OCI-LY3 (cell line): Measurements from ENCODE around the gene KIAA0408.

Source experiments
- H2AFZ ChIP-seq: fragments of 200-600, 300-600 bp; shearing (Covaris generic); 2 replicates; pipeline ENCODE4 v1.6.0; 2014; ENCODE audit warnings: antibody characterized with exemption, low read depth, low read length
- H3K27ac ChIP-seq: fragments of 200-600, 300-600 bp; sonication (generic); 2 replicates; pipeline ENCODE4 v1.5.1; 2014; ENCODE audit warnings: mild to moderate bottlenecking, low read length, moderate library complexity, mixed read lengths
- H3K27me3 ChIP-seq: fragments of 200-600, 300-600 bp; sonication (generic); 2 replicates; pipeline ENCODE4 v1.6.1; 2014; ENCODE audit warnings: low read depth, low read length, mixed read lengths
- H3K36me3 ChIP-seq: fragments of 200-600, 300-600 bp; sonication (generic); replicated peaks from 2 replicates; pipeline ENCODE3; 2014; ENCODE audit warnings: low read depth, low read length, mixed read lengths
- H3K4me1 ChIP-seq: fragments of 300-600, 200-600 bp; sonication (generic); 2 replicates; pipeline ENCODE4 v1.6.1; 2014; ENCODE audit warnings: low read length, mixed read lengths
- H3K4me2 ChIP-seq: fragments of 200-600, 300-600 bp; sonication (generic); 2 replicates; pipeline ENCODE4 v1.6.1; 2014; ENCODE audit warnings: low read length, mixed read lengths
- H3K4me3 ChIP-seq: fragments of 300-600, 200-600 bp; sonication (generic); 2 replicates; pipeline ENCODE4 v1.5.1; 2014; ENCODE audit warnings: antibody characterized with exemption, mild to moderate bottlenecking, low read length, moderate library complexity
- H3K79me2 ChIP-seq: fragments of 300-600, 200-600 bp; shearing (Covaris generic); 2 replicates; pipeline ENCODE4 v1.6.1; 2014; ENCODE audit warnings: mild to moderate bottlenecking, low read length, mixed read lengths
- H3K9ac ChIP-seq: fragments of 300-600, 200-600 bp; shearing (Covaris generic); 2 replicates; pipeline ENCODE4 v1.6.0; 2014; ENCODE audit warnings: mild to moderate bottlenecking, low read length, moderate library complexity
- H3K9me3 ChIP-seq: fragments of 200-600, 300-600 bp; shearing (Covaris generic); 2 replicates; pipeline ENCODE4 v1.6.1; 2014; ENCODE audit warnings: low read length, mixed read lengths; ENCODE audit not compliant: insufficient read depth
- H4K20me1 ChIP-seq: fragments of 200-600, 300-600 bp; sonication (generic); 2 replicates; pipeline ENCODE4 v1.6.1; 2016; ENCODE audit warnings: low read length, mixed read lengths; ENCODE audit not compliant: insufficient read depth
- CTCF ChIP-seq: fragments of 200-600, 300-600 bp; sonication (generic); IDR thresholded peaks from 2 replicates; pipeline ENCODE4 v1.5.1; 2014; ENCODE audit warnings: antibody characterized with exemption, low read length, low read depth
- EZH2phosphoT487 ChIP-seq: fragments of 200-600 bp; shearing (Covaris generic); IDR thresholded peaks from 2 replicates; pipeline ENCODE4 v1.6.1; 2018; ENCODE audit warnings: antibody characterized with exemption, mixed run types, low read depth

KIAA0408 gene

GRCh38 chr6:127463056-127463455, 3.9 kb upstream of the KIAA0408 start:
- Histone ChIP-seq H3K79me2 (no peaks in the 10 kb centered on the region), H3K4me1 (no peaks in the 10 kb centered on the region), H4K20me1 (no peaks in the 10 kb centered on the region), H3K27me3 (no peaks in the 10 kb centered on the region), H3K4me2 (no peak overlapping the region), H3K9me3 (no peaks in the 10 kb centered on the region), H2AFZ (no peak overlapping the region), H3K27ac (no peak overlapping the region), H3K36me3 (no peaks in the 10 kb centered on the region), H3K9ac (no peak overlapping the region), H3K4me3 (no peak overlapping the region)
- TF ChIP-seq EZH2phosphoT487 (no peak), CTCF (no peak)

GRCh38 chr6:127462376-127462775, 3.2 kb upstream of the KIAA0408 start:
- H2AFZ ChIP-seq: no peak overlapping the region

GRCh38 chr6:127460465-127460864, 1.3 kb upstream of the KIAA0408 start:
- Histone ChIP-seq H3K4me2 (no peak overlapping the region), H3K4me1 (no peaks in the 10 kb centered on the region), H3K9me3 (no peaks in the 10 kb centered on the region), H3K4me3 (no peak overlapping the region), H2AFZ (no peak overlapping the region), H3K79me2 (no peaks in the 10 kb centered on the region), H4K20me1 (no peaks in the 10 kb centered on the region), H3K27me3 (no peaks in the 10 kb centered on the region), H3K36me3 (no peaks in the 10 kb centered on the region), H3K9ac (no peak overlapping the region), H3K27ac (no peak overlapping the region)
- TF ChIP-seq EZH2phosphoT487: no peak

More at GRCh38 chr6:127462376-127462775, 3.2 kb upstream of the KIAA0408 start:
- H3K9me3 ChIP-seq: no peaks in the 10 kb centered on the region
- no peak for TF ChIP-seq EZH2phosphoT487
- no peak for TF ChIP-seq CTCF
- H3K79me2 ChIP-seq: no peaks in the 10 kb centered on the region
- H3K36me3 ChIP-seq: no peaks in the 10 kb centered on the region
- no peaks in the 10 kb centered on the region for H3K4me1 ChIP-seq
- H3K9ac ChIP-seq: no peak overlapping the region
- H3K27ac ChIP-seq: no peak overlapping the region
- no peaks in the 10 kb centered on the region for H3K27me3 ChIP-seq
- H3K4me2 ChIP-seq: no peak overlapping the region
- H3K4me3 ChIP-seq: no peak overlapping the region
- no peaks in the 10 kb centered on the region for H4K20me1 ChIP-seq

- H3K27me3 ChIP-seq: no peaks in the 10 kb centered on the region
- H3K9me3 ChIP-seq: no peaks in the 10 kb centered on the region
- no peak overlapping the region for H3K4me2 ChIP-seq
- H3K79me2 ChIP-seq: no peaks in the 10 kb centered on the region
- no peak overlapping the region for H3K27ac ChIP-seq
- H3K4me1 ChIP-seq: no peaks in the 10 kb centered on the region
- no peak overlapping the region for H2AFZ ChIP-seq
- no peak for TF ChIP-seq CTCF
- TF ChIP-seq EZH2phosphoT487: no peak
- H3K4me3 ChIP-seq: no peak overlapping the region
- H4K20me1 ChIP-seq: no peaks in the 10 kb centered on the region
- no peak overlapping the region for H3K9ac ChIP-seq
- no peaks in the 10 kb centered on the region for H3K36me3 ChIP-seq
These were observed 372 bp downstream of the KIAA0408 start for GRCh38 chr6:127458817-127459216.

GRCh38 chr6:127458222-127458621, 967 bp downstream of the KIAA0408 start:
- Histone ChIP-seq H3K9ac (no peak overlapping the region), H3K27ac (no peak overlapping the region), H4K20me1 (no peaks in the 10 kb centered on the region), H3K4me3 (no peak overlapping the region), H3K4me2 (no peak overlapping the region), H3K9me3 (no peaks in the 10 kb centered on the region), H3K4me1 (no peaks in the 10 kb centered on the region), H3K79me2 (no peaks in the 10 kb centered on the region), H3K27me3 (no peaks in the 10 kb centered on the region), H3K36me3 (no peaks in the 10 kb centered on the region), H2AFZ (no peak overlapping the region)
- TF ChIP-seq CTCF (no peak), EZH2phosphoT487 (no peak)
